MCF 10A (cell line): ENCODE measurements around the gene ZNF646. TPM values are rescaled to one million over a fixed set of nuclear protein-coding genes. Genes with fewer than 3 reads are reported as not detected.

Experiments used
- BruUV-seq: library from RNA; stranded (reverse); fragments of 400-500 nt; replicated peaks from 2 replicates; lab custom pipeline; 2021; lab: Mats Ljungman, UMichigan
- CTCF ChIA-PET: fragments of 300-600 bp; sonication (Branson Sonifier 250); formaldehyde crosslinking; extraction: SDS; loops from one replicate; lab custom pipeline; 2021; ENCODE audit warnings: antibody characterized with exemption, inconsistent platforms; lab: Yijun Ruan, JAX
- POLR2A ChIA-PET: fragments of 300-600, 350-650 bp; sonication (Branson Sonifier 250); formaldehyde crosslinking; extraction: SDS; loops from one replicate; lab custom pipeline; 2020; ENCODE audit warnings: antibody characterized with exemption, inconsistent platforms; lab: Yijun Ruan, JAX
- DNase-seq: peaks from one replicate; pipeline ENCODE4 v3.0.0-alpha.2; 2018; ENCODE audit not compliant: unreplicated experiment
- H3K27ac Mint-ChIP-seq: one replicate; pipeline ENCODE4 v1.8.0; 2022; ENCODE audit warnings: mild to moderate bottlenecking, low read depth, mixed read lengths; ENCODE audit not compliant: unreplicated experiment
- H3K27me3 Mint-ChIP-seq: one replicate; pipeline ENCODE4 v1.8.0; 2022; ENCODE audit warnings: mixed read lengths; ENCODE audit not compliant: insufficient read depth, unreplicated experiment
- H3K36me3 Mint-ChIP-seq: one replicate; pipeline ENCODE4 v1.8.0; 2022; ENCODE audit warnings: mild to moderate bottlenecking, moderate library complexity, mixed read lengths; ENCODE audit not compliant: insufficient read depth, unreplicated experiment
- H3K4me1 Mint-ChIP-seq: one replicate; pipeline ENCODE4 v1.8.0; 2022; ENCODE audit warnings: mixed read lengths; ENCODE audit not compliant: insufficient read depth, unreplicated experiment
- H3K4me3 Mint-ChIP-seq: one replicate; pipeline ENCODE4 v1.8.0; 2022; ENCODE audit warnings: mild to moderate bottlenecking, moderate library complexity, mixed read lengths; ENCODE audit not compliant: unreplicated experiment
- H3K9me3 Mint-ChIP-seq: one replicate; pipeline ENCODE4 v1.8.0; 2022; ENCODE audit warnings: mixed read lengths; ENCODE audit not compliant: unreplicated experiment
- CTCF ChIP-seq: fragments of 200-600 bp; IDR thresholded peaks from one replicate; pipeline ENCODE4 v1.8.0; 2022; ENCODE audit warnings: antibody characterized with exemption, mild to moderate bottlenecking; ENCODE audit not compliant: unreplicated experiment
- intact Hi-C: fragments of 100-400 bp; cut with micrococcal nuclease; formaldehyde crosslinking; loops from 2 replicates; pipeline ENCODE4 v1.14.1; 2022
- total RNA-seq: library from RNA; stranded (reverse); gene quantifications from 2 replicates; pipeline ENCODE4 v1.2.3, GENCODE V29; 2022

Gene ZNF646
- total RNA-seq, 1 experiment from 2014 or later: 12.6 TPM

GRCh38 chr16:31036691-31037090, 37.5 kb upstream of the ZNF646 start:
- no peaks in the 10 kb centered on the region for H3K9me3 Mint-ChIP-seq
- ChIA-PET POLR2A (no interaction called here), CTCF (interaction anchor here (1.2 kb wide), 1 partner anchor 14 kb away, joined by 7 read pairs; no protein-coding TSS in a partner anchor)
- no TSS peak for BruUV-seq
- H3K4me1 Mint-ChIP-seq: no peaks in the 10 kb centered on the region
- intact Hi-C loops: no loop called here
- no peak overlapping the region for H3K4me3 Mint-ChIP-seq
- peaks cover 74% of the 10 kb centered on the region for H3K36me3 Mint-ChIP-seq
- no peak for TF ChIP-seq CTCF
- H3K27me3 Mint-ChIP-seq: no peaks in the 10 kb centered on the region
- no peak for DNase-seq
- H3K27ac Mint-ChIP-seq: no peak overlapping the region

GRCh38 chr16:31038993-31039392, 35.2 kb upstream of the ZNF646 start:
- TF ChIP-seq CTCF: no peak
- peak overlapping the region; percentile 27 for H3K27ac Mint-ChIP-seq
- CTCF ChIA-PET: interaction anchor here (0.6 to 0.7 kb wide), 2 partner anchors 8 to 53 kb away, joined by 3 to 4 read pairs; no protein-coding TSS in a partner anchor

GRCh38 chr16:31042866-31043265, 31.4 kb upstream of the ZNF646 start:
- TF ChIP-seq CTCF: no peak
- intact Hi-C loops: no loop called here
- ChIA-PET CTCF (interaction anchor here (0.6 kb wide), 1 partner anchor 400 kb away, joined by 3 read pairs; the partner anchor contains the start of gene ZNF843), POLR2A (interaction anchor here (1.1 kb wide), 2 partner anchors 9 to 25 kb away, joined by 3 to 6 read pairs; no protein-coding TSS in a partner anchor)
- H3K4me3 Mint-ChIP-seq: no peak overlapping the region
- H3K9me3 Mint-ChIP-seq: no peaks in the 10 kb centered on the region
- H3K27me3 Mint-ChIP-seq: no peaks in the 10 kb centered on the region
- H3K36me3 Mint-ChIP-seq: peaks cover 61% of the 10 kb centered on the region
- BruUV-seq: no TSS peak
- H3K4me1 Mint-ChIP-seq: no peaks in the 10 kb centered on the region
- DNase-seq: no peak
- no peak overlapping the region for H3K27ac Mint-ChIP-seq

More at GRCh38 chr16:31038993-31039392, 35.2 kb upstream of the ZNF646 start:
- Mint-ChIP-seq H3K9me3 (no peaks in the 10 kb centered on the region), H3K4me3 (no peak overlapping the region), H3K27me3 (no peaks in the 10 kb centered on the region), H3K36me3 (peaks cover 84% of the 10 kb centered on the region), H3K4me1 (no peaks in the 10 kb centered on the region)
- POLR2A ChIA-PET: interaction anchor here (0.9 to 1.0 kb wide), 3 partner anchors 8 to 34 kb away, joined by 3 to 4 read pairs (median 3); no protein-coding TSS in a partner anchor
- DNase-seq: no peak
- no TSS peak for BruUV-seq
- intact Hi-C loops: no loop called here

GRCh38 chr16:31043352-31043751, 30.9 kb upstream of the ZNF646 start:
- Mint-ChIP-seq H3K9me3 (no peaks in the 10 kb centered on the region), H3K27me3 (no peaks in the 10 kb centered on the region), H3K27ac (no peak overlapping the region), H3K36me3 (peaks cover 57% of the 10 kb centered on the region), H3K4me1 (no peaks in the 10 kb centered on the region), H3K4me3 (no peak overlapping the region)
- TF ChIP-seq CTCF: no peak
- no TSS peak for BruUV-seq
- DNase-seq: no peak
- intact Hi-C loops: no loop called here
- CTCF ChIA-PET: interaction anchor here (0.9 to 1.0 kb wide), 2 partner anchors 8 to 57 kb away, joined by 3 read pairs; no protein-coding TSS in a partner anchor
- POLR2A ChIA-PET: interaction anchor here (1.1 kb wide), 1 partner anchor 9 kb away, joined by 6 read pairs; no protein-coding TSS in a partner anchor
